K562 (cell line): ENCODE measurements around the gene OR14A16. TPM values are rescaled to one million over a fixed set of nuclear protein-coding genes. Genes with fewer than 3 reads are reported as not detected.

Experiments
- BHLHE40 ChIP-seq: IDR thresholded peaks from 2 replicates; pipeline ENCODE4 v1.6.1; 2011; ENCODE audit warnings: low read length, improper control_type of control experiment
- E2F8 ChIP-seq: fragments of 450-650 bp; IDR thresholded peaks from 2 replicates; pipeline ENCODE4 v1.7.1; 2018; ENCODE audit warnings: mild to moderate bottlenecking, low read depth; ENCODE audit not compliant: partially characterized antibody
- HES1 ChIP-seq: fragments of 450-650 bp; IDR thresholded peaks from 2 replicates; pipeline ENCODE4 v1.6.1; 2016; ENCODE audit warnings: low read depth, mild to moderate bottlenecking, moderate library complexity
- LEF1 ChIP-seq: fragments of 450-650 bp; IDR thresholded peaks from 2 replicates; pipeline ENCODE4 v1.6.1; 2016; ENCODE audit warnings: mild to moderate bottlenecking
- MCM3 ChIP-seq: fragments of 450-650 bp; IDR thresholded peaks from 2 replicates; pipeline ENCODE4 v1.6.1; 2016
- SRSF3 ChIP-seq: fragments of 200-400 bp; formaldehyde crosslinking; IDR thresholded peaks from 2 replicates; pipeline ENCODE4 v1.6.1; 2016; ENCODE audit warnings: mild to moderate bottlenecking, low read length, moderate library complexity; ENCODE audit not compliant: insufficient read depth
- TAF15 ChIP-seq: fragments of 200-400 bp; formaldehyde crosslinking; IDR thresholded peaks from 2 replicates; pipeline ENCODE4 v1.6.1; 2017; ENCODE audit warnings: mild to moderate bottlenecking, low read depth, low read length, moderate library complexity
- ZNF133 ChIP-seq: fragments of 250-450 bp; sonication (Bioruptor Pico); IDR thresholded peaks from 2 replicates; pipeline ENCODE4 v1.4.0; 2020; ENCODE audit warnings: mild to moderate bottlenecking
- polyA plus RNA-seq, 8 experiments: library from polyadenylated mRNA; depleted of rRNA in 4 of 8; stranded (reverse) in 5 of 8; unstranded in 3 of 8; fragments of >200 nt; fragmentation: Nextera tagmentation in 2 of 8; fragmentation: Illumina TruSeq in 1 of 8; extraction: Ambion mirVana in 2 of 8; extraction: Trizol in 1 of 8; gene quantifications; 2 replicates each; pipeline versions ENCODE4 v1.2.1 to v1.2.3, GENCODE V29; 2011 to 2014; ENCODE audit warnings: inconsistent platforms in 1 of 8, missing spikeins in 1 of 8
- total RNA-seq, 7 experiments: library from RNA; depleted of rRNA in 6 of 7; stranded (reverse); fragments of >200 nt in 6 of 7; fragmentation: Illumina TruSeq in 2 of 7; extraction: Trizol in 2 of 7; gene quantifications; 2 replicates each; pipeline versions ENCODE4 v1.2.1 to v1.2.3, GENCODE V29; 2011 to 2021; ENCODE audit warnings: low replicate concordance in 1 of 7
- TF ChIP-seq, protein P1 (sequence below): fragments of 450-650 bp; IDR thresholded peaks from 2 replicates; pipeline ENCODE4 v1.6.1; 2016; ENCODE audit warnings: mild to moderate bottlenecking, moderate library complexity
- TF ChIP-seq, protein P2 (sequence below): fragments of 450-650 bp; formaldehyde crosslinking; IDR thresholded peaks from 2 replicates; pipeline ENCODE4 v1.4.0; 2020; ENCODE audit warnings: mild to moderate bottlenecking, moderate library complexity

OR14A16 gene
- total and polyA plus RNA-seq, 9 of the 15 experiments (the other 6 are each of a cell fraction or from before 2014, with no cell fraction given) = not detected

DNA sequence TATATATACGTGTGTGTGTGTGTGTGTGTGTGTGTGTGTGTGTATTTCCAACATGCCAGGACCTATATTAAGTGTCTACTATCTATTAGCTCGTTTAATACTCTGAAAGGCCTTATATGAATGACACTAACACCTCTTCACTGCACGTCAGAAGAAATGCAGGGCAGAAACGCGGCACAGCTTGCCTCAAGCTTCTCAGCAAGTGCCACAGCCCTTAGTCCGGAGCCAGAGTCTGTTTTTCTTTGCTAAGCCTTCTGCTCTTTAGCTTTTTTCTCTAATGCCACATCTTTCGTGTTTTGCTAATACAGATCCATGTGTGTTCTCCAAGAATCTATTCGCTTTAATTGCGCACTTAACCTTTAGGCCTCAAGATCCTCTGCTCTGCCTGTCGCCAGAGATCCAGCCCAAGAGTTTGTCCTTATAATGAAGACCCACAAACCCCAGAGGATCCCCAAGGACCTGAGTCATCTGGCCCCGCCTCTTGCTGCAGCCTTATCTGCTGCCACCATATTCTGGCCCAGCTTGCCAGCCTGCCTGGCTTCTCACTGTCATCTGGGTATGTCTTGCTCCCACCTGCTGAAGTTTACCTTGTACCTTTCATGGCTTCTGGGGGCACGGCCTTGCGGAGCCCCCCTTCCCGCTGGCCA is 31.1 kb upstream of the OR14A16 start (continued):
- TF ChIP-seq, protein P1, sequence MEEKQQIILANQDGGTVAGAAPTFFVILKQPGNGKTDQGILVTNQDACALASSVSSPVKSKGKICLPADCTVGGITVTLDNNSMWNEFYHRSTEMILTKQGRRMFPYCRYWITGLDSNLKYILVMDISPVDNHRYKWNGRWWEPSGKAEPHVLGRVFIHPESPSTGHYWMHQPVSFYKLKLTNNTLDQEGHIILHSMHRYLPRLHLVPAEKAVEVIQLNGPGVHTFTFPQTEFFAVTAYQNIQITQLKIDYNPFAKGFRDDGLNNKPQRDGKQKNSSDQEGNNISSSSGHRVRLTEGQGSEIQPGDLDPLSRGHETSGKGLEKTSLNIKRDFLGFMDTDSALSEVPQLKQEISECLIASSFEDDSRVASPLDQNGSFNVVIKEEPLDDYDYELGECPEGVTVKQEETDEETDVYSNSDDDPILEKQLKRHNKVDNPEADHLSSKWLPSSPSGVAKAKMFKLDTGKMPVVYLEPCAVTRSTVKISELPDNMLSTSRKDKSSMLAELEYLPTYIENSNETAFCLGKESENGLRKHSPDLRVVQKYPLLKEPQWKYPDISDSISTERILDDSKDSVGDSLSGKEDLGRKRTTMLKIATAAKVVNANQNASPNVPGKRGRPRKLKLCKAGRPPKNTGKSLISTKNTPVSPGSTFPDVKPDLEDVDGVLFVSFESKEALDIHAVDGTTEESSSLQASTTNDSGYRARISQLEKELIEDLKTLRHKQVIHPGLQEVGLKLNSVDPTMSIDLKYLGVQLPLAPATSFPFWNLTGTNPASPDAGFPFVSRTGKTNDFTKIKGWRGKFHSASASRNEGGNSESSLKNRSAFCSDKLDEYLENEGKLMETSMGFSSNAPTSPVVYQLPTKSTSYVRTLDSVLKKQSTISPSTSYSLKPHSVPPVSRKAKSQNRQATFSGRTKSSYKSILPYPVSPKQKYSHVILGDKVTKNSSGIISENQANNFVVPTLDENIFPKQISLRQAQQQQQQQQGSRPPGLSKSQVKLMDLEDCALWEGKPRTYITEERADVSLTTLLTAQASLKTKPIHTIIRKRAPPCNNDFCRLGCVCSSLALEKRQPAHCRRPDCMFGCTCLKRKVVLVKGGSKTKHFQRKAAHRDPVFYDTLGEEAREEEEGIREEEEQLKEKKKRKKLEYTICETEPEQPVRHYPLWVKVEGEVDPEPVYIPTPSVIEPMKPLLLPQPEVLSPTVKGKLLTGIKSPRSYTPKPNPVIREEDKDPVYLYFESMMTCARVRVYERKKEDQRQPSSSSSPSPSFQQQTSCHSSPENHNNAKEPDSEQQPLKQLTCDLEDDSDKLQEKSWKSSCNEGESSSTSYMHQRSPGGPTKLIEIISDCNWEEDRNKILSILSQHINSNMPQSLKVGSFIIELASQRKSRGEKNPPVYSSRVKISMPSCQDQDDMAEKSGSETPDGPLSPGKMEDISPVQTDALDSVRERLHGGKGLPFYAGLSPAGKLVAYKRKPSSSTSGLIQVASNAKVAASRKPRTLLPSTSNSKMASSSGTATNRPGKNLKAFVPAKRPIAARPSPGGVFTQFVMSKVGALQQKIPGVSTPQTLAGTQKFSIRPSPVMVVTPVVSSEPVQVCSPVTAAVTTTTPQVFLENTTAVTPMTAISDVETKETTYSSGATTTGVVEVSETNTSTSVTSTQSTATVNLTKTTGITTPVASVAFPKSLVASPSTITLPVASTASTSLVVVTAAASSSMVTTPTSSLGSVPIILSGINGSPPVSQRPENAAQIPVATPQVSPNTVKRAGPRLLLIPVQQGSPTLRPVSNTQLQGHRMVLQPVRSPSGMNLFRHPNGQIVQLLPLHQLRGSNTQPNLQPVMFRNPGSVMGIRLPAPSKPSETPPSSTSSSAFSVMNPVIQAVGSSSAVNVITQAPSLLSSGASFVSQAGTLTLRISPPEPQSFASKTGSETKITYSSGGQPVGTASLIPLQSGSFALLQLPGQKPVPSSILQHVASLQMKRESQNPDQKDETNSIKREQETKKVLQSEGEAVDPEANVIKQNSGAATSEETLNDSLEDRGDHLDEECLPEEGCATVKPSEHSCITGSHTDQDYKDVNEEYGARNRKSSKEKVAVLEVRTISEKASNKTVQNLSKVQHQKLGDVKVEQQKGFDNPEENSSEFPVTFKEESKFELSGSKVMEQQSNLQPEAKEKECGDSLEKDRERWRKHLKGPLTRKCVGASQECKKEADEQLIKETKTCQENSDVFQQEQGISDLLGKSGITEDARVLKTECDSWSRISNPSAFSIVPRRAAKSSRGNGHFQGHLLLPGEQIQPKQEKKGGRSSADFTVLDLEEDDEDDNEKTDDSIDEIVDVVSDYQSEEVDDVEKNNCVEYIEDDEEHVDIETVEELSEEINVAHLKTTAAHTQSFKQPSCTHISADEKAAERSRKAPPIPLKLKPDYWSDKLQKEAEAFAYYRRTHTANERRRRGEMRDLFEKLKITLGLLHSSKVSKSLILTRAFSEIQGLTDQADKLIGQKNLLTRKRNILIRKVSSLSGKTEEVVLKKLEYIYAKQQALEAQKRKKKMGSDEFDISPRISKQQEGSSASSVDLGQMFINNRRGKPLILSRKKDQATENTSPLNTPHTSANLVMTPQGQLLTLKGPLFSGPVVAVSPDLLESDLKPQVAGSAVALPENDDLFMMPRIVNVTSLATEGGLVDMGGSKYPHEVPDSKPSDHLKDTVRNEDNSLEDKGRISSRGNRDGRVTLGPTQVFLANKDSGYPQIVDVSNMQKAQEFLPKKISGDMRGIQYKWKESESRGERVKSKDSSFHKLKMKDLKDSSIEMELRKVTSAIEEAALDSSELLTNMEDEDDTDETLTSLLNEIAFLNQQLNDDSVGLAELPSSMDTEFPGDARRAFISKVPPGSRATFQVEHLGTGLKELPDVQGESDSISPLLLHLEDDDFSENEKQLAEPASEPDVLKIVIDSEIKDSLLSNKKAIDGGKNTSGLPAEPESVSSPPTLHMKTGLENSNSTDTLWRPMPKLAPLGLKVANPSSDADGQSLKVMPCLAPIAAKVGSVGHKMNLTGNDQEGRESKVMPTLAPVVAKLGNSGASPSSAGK = peak; percentile 54; the same call in 1 of the 2 replicates
- no peak for TF ChIP-seq MCM3
- no peak for TF ChIP-seq TAF15
- no peak for TF ChIP-seq ZNF133 (CRISPR knock-in tag)
- TF ChIP-seq HES1 = no peak
- TF ChIP-seq E2F8 = no peak
- TF ChIP-seq, protein P2, sequence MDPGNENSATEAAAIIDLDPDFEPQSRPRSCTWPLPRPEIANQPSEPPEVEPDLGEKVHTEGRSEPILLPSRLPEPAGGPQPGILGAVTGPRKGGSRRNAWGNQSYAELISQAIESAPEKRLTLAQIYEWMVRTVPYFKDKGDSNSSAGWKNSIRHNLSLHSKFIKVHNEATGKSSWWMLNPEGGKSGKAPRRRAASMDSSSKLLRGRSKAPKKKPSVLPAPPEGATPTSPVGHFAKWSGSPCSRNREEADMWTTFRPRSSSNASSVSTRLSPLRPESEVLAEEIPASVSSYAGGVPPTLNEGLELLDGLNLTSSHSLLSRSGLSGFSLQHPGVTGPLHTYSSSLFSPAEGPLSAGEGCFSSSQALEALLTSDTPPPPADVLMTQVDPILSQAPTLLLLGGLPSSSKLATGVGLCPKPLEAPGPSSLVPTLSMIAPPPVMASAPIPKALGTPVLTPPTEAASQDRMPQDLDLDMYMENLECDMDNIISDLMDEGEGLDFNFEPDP (CRISPR knock-in tag) = no peak
- TF ChIP-seq BHLHE40 = no peak
- no peak for TF ChIP-seq SRSF3
- TF ChIP-seq LEF1 = peak; percentile 80; the same call in 1 of the 2 replicates
